GM18505 (cell line): ENCODE results near the gene GPR155.
"Not testable (repeated sequence)": the region's sequence is repeated elsewhere in the genome, so short reads cannot be mapped to it uniquely, and the experiment has no call there.

Source experiments
- ATAC-seq: cut with Tn5 transposase; IDR thresholded peaks from one replicate; pipeline ENCODE4 v1.9.1; 2021; ENCODE audit not compliant: unreplicated experiment
- POLR2A ChIP-seq: IDR thresholded peaks from 4 replicates; pipeline ENCODE4 v1.6.1; 2011; ENCODE audit warnings: borderline replicate concordance; ENCODE audit not compliant: insufficient read depth, insufficient read length; ENCODE audit errors: extremely low read depth

GPR155 gene

DNA sequence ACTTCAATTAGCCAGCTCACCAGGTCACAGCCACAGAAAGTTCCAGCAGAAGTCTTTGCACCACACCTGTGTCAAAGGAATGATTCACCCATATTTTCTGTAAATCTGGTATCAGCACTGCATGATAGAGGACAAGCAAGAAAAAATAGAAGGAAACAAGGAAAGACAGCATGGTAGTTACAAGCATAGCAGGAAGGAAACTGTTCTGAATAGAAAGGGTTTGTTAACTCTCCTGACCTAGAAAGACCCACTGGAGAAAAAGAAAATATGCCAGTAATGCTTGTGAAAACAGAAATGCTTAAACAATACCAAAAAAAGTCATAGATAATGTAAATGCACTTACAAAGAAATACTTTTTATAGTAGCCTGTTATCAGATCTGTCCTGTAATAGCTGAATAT lies 50.5 kb downstream of the GPR155 start:
- TF ChIP-seq POLR2A, result no peak
- no peak for ATAC-seq

DNA sequence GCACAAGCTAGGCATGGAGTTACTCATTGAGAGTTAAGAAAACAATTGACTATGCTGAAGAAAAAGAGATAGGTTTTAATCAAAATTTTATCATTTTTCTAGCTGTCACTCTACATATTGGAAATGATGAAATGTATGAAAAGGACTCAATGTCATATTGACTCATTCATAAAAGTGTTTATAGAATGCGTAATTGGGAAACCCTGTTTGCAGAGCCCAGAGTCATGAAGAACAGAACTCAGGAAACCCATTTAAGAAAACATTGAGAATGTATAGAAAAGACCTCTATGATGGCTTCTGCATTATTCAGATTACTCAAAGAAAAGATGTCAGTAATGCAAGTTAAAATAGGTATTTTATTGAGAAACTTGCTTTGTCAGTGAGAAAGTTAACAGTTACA lies 54.9 kb downstream of the GPR155 start:
- no peak for TF ChIP-seq POLR2A
- no peak for ATAC-seq

DNA sequence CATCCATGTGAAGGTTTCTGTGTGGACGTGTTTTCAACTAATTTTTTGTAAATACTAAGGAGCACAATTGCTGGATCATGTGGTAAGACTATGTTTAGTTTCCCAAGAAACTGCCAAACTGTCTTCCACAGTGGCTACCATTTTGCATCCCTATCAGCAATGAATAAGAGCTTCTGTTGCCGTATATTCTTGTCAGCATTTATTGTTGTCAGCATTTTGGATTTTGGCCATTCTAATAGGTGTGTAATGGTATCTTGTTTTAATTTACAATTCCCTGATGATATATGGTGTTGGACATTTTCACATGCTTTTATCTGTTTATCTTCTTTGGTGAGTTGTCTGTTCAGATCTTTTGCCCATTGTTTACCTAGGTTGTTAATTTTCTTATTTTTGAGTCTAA lies 56.8 kb downstream of the GPR155 start:
- no peak for ATAC-seq
- no peak for TF ChIP-seq POLR2A

DNA sequence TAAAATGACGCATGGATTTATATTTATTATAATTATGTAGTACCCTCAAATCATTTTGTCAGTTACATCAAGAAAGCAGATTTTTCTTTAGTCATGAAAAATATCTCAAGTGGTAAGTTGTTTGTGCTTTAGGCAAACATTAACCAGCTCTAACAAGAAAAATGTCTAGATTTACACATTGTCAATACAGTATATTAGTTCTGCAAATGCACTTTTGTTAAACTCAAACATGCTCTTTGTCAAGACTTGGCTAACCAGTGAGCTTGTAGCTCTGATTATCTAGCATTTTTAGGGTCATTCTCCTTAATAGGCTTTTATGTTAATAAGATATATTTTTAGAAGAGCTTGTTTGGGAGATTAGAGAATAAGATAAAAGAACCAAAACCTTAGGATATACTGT lies 58.6 kb downstream of the GPR155 start:
- ATAC-seq, result no peak
- TF ChIP-seq POLR2A, result no peak

DNA sequence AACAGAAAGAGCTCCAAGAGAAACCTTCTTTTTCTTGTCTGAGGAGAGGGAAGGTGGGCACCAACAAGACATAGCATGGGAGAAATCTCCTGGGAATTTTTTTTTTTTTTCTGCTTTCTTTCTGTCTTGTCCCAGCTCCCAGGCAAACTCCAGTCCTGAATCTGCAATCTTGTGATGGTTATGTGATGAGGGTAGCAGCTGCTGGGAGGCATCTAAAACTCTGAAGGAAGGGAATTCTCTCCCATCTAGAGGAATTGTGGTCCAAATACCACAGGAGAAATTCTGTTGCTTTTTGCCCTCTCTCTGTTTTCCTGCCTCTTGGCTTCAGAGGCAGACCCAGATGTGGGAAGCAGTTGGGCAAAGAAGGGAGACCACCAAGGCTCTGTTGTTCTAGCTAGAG lies 74.6 kb downstream of the GPR155 start:
- ATAC-seq, result no peak
- TF ChIP-seq POLR2A, result no peak

DNA sequence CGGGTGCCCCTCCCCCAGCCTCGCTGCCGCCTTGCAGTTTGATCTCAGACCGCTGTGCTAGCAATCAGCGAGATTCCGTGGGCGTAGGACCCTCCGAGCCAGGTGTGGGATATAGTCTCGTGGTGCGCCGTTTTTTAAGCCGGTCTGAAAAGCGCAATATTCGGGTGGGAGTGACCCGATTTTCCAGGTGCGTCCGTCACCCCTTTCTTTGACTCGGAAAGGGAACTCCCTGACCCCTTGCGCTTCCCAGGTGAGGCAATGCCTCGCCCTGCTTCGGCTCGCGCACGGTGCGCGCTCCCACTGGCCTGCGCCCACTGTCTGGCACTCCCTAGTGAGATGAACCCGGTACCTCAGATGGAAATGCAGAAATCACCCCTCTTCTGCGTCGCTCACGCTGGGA lies 76.8 kb downstream of the GPR155 start:
- ATAC-seq, result not testable (repeated sequence)

DNA sequence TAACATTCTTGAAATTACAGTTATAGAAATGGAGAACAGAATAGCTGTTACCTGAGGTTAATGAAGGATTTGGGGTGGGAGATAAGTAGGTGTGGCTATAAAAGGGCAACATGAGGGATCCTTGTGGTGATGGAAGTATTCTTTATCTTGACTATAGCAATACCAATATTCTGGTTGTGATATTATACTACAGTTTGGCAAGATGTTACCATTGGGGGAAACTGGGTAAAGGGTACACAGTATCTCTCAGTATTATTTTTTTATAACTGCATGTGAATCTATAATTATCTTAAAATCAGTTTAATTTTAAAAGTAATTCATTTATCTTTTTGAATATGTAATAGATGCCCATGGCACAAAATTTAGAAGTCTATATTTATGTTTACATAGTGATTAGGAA lies 83.2 kb downstream of the GPR155 start:
- ATAC-seq, result no peak

DNA sequence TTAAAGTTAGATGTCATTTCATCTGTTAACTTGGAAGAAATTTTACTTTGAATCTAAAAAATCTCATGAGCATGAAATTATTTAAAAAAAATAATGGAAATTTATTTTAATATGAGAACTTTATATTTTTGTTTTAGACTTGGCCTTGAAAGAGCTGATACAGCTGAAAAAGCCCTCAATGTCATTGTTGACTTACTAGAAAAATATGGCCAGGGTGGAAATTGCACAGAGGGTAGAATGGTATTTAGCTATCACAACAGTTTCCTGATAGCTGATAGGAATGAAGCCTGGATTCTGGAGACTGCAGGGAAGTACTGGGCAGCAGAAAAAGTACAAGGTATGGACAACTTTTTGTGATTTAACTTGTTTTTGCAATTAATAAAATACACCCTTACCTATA lies 86.0 kb downstream of the GPR155 start:
- no peak for ATAC-seq
- no peak for TF ChIP-seq POLR2A

More for the DNA sequence above, 83.2 kb downstream of the GPR155 start:
- TF ChIP-seq POLR2A, result no peak

DNA sequence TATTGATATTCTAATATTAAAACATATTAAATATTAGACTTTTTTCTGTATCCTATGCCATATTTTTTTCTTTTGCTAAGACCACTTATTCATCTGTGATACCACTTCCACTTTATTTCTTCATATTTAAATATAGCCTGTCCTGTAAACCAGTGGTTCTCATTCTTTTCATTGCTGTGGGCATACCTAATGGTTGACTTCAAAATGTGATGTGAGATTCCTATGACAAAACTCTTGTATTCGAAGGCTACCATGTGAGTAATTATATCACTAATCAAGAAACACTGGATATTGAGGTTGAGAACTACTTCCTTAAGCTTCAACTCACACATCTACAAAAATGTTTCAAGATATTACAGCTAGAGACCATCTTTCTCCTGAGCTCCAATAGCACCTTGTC lies 87.7 kb downstream of the GPR155 start:
- no peak for ATAC-seq
- TF ChIP-seq POLR2A, result no peak

DNA sequence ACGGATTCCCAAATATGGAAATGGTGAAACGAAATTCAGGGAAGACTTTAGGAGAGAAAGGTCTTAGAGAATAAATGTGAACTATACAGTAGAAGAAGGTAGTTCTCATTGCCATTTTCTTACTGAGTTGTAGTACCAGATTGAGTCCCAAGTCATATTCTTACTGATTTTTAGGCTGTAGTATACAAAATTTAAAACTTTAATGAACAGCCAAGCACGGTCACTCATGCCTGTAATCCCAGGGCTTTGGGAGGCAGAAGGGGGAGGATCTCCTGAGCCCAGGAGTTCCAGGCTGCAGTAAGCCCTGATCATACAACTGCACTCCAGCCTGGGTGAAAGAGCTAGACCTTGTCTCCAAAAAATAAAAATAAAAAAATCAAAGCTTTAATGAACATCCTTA lies 89.1 kb downstream of the GPR155 start:
- ATAC-seq, result no peak
- TF ChIP-seq POLR2A, result no peak

DNA sequence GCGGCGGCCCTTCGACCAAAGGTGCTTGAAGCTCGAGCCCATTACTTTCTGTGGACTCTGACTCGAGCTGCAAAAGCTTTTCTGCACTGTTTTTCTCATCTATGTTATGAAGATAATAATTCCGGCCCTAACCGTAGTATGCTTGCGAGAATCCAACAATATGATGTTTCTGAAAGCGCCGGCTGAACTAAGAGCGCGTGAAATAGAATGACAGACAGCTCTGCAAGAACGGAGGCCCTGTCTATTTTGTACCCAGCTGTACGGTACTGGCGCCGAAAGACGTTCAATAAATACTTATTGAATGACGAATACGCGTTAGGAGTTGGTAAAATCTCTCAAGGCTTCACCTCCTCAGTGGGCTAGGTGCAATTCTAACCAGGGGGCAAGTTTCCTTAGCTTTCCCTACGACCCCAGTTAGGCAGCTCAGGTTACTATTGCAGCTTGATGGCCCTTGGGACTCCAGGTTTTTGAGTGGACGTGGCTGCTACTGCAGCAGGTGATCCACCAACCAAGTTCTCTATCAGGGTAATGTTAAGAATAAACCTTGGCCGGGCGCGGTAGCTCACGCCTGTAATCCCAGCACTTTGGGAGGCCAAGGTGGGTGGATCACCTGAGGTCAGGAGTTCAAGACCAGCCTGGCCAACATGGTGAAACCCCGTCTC lies 90.7 kb downstream of the GPR155 start:
- peak; percentile 22 for ATAC-seq
- TF ChIP-seq POLR2A, result no peak

DNA sequence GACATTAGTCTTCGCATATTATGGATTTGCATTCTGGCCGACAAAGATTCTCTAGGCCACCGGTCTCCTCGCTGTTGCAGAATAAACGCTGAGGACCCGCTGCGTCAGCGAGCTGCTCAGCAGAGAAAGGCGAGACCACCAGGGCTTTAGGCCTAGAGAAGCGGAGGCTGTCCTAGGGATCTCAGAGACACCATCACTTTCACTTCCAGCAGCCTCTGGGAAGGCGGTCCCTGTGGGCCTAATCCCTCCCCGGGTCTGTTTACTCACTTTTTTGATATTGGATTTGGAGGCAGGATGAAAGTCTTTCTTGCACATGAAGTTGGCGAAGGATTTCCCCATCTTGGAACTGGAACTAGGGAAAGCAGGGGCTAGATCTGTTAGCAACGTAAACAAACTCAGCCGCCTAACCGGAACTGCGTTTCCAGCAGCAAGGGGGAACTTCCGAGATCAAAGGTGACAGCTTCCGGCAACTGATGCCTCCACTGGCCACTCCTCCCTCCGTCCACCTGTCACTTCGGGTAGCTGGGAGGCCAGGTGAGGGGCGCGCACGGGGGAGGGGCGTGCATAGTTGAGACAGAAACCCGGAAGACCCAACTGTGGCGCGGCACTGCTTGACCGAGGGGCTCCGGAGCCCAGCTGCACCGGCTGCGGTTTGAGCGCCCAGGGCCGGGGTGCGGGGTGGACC lies 91.4 kb downstream of the GPR155 start, which contains the start of gene SCRN3:
TSS of gene SCRN3 (plus strand) at position 447 of the 685 bp plus-strand sequence. CDS start 2,554 bp downstream, outside the sequence.
- peak; percentile 64 for TF ChIP-seq POLR2A
- peak; percentile 93 for ATAC-seq

DNA sequence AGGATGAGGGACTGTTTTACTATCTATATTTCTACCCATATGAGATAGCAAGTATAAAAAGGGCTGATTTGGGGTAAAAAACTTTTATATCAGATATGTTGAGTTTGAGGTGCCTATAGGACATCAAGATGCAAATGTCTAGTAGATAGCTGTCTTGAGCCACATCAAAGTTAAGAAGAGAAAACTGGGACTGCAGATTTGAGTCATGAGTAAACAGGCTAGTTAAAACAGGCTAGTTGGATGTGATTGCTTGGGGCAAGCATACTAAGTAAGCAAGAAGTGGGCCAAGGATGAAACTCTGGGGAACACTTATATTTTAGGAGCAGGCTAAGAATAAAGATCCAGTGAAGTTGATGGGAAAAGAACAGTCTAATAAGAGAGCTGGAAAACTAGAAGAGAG lies 94.1 kb downstream of the GPR155 start:
- TF ChIP-seq POLR2A, result no peak
- ATAC-seq, result no peak

DNA sequence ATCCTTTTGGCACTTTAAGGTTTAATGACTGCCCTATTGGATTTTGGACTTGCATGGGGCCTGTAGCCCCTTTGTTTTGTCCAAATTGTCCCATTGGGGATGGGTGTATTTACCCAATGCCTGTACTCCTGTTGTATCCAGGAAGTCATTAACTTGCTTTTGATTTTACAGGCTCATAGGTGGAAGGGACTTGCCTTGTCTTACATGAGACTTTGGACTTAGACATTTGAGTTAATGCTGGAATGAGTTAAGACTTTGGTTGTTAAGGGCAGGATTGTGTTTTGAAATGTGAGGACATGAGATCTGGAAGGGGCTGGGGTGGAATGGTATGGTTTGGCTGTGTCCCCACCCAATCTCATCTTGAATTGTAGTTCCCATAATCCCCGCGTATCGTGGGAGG lies 96.5 kb downstream of the GPR155 start:
- not testable (repeated sequence) for ATAC-seq

DNA sequence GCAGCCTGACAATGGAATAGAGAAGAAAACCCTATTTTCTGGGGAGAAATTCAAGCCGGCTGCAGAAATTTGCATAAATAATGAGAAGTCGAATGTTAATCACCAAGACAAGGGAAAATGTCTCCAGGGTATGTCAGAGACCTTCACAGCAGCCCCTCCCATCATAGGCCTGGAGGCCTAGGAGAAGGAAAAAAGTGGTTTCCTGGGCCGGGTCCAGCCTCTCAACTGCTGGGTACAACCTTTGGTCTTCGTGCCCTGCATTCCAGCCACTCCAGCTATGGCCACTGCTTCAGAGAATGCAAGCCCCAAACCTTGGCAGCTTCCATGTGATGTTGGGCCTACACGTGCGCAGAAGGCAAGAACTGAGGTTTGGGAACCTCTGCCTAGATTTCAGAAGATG lies 97.3 kb downstream of the GPR155 start:
- ATAC-seq, result no peak
- TF ChIP-seq POLR2A, result no peak

DNA sequence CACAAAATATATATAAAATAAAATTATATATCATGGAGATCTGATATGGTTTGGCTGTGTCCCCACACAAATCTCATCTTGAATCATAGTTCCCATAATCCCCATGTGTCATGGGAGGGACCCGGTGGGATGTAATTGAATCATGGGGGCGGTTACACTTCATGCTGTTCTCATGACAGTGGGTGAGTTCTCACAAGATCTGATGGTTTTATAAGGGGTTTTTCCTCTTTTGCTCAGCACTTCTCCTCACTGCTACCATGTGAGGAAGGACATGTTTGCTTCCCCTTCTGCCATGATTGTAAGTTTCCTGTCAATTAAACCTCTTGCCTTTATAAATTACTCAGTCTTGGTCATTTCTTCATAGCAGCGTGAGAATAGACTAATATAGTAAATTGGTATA lies 98.1 kb downstream of the GPR155 start:
- not testable (repeated sequence) for ATAC-seq
